Renal cortex interstitium (tissue), 11 donors: ENCODE data around the gene NEBL. TPM values are rescaled to one million over a fixed set of nuclear protein-coding genes. Genes with fewer than 3 reads are reported as not detected.
A peak's percentile ranks its signal among the peaks of the same experiment; 100 is the strongest.

Source experiments
- DNase-seq, 11 donors: peaks; one replicate each; pipeline ENCODE4 v3.0.0-alpha.2; 2013; ENCODE audit warnings: low read depth in 9 of 11, low spot score in 4 of 11; ENCODE audit errors: extremely low read depth in 1 of 11
- polyA plus RNA-seq, 3 donors: library from polyadenylated mRNA; unstranded; fragments of 120-200 nt; gene quantifications; one replicate each; pipeline ENCODE4 v1.2.1, GENCODE V29; 2013; ENCODE audit not compliant: insufficient read length in 3 of 3

NEBL gene
- polyA plus RNA-seq, 3 donors = 74.3 to 91.0 (median 86.5) TPM

DNA sequence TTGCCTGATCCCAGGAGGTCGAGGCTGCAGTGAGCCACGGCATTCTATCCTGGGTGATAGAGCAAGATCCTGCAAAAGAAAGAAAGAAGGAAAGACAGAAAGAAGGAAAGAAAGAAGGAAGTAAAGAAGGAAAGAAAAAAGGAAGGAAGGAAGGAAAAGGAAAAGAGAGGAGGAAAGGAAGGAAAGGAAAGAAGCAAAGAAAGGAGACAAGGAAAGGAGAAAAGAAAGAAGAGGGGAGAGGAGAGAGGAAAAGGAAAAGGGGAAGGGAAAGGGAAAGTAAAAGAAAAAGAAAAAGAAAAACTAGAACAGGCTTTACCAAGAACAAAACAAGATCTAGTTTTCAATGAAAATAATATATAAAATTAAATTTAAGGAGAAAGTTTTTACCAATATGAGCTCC is 15.0 kb downstream of the NEBL start:
- no peak for DNase-seq

DNA sequence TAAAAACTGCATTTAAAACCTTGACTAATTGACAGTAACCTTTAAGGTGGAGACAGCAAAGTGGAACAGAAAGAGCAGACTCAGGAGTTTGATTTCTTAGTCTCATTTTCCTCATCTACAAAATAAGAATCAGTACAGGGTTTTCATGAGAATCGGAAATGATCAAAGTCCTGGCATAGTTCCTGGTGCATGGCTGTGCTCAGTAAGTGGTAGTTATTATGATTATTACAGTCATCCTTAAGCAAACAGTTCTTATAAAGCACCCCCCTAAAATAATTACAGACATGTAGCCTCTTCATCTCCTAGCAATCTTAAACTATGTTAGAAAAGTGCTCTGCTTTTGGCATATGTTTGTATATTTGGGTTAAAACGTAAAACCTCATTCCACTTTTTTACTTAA is 18.0 kb downstream of the NEBL start:
- DNase-seq = no peak

DNA sequence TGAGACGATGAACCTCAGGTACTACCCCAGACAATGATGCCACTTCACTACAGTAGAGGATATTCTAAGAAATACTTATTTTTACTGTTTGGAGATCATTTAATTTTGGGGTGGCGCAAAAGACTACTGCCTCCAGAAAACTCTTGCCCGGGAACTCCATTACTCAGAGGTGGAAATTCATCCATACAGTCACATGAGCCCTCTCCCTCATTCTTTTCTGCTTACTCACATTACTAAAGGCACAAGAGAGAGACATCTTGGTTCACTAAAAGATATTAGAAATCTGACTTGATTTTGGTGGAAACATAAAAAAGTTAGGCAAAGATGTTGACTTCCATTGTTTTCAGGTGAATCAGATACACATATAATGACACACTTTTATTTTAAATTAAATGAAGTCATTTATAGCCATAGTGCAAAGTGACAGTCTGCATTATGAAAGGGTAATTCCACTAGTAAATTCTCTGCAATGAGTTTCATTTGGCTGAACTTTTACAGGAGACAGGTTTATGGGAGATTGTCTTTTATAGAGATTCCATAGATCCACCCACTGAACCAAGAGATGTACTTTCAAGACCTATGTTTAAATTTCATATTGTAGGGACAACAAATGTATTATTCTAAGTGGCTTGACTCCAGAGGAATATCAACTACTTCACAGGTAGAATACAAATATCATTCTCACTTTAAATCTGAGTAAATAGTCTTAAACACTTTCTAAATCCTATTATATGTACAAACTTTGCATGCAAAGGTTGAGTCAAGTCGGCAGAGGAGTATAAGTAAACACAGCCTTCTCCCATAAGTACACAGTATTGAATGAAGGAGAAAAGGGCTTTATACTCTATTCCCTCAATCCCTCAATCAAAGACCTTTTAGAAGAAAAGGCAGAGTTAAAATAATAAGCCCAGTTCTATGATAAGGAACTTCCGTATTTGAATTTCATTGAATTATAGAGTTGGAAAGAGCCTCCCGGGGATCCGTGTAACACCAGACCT is 18.8 kb downstream of the NEBL start:
- DNase-seq = no peak

DNA sequence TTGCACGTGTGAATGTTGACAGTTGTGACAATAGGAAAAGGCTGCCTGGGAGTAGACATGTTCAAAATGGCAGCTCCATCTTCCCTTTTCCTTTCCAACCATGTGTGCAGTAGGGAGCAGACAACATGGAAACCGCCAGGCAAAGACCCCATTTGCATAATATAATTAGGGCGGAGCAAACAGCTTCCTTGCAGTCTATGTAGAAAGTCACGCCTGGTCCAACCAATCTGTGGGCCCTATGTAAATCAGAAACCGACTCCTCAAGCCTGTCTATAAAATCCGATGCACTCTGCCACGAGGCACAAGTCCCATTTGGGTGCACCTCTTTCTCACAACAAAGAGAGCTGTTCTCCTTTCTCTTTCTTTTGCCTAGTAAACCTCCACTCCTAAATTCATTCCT is 19.6 kb downstream of the NEBL start:
- DNase-seq = no peak

DNA sequence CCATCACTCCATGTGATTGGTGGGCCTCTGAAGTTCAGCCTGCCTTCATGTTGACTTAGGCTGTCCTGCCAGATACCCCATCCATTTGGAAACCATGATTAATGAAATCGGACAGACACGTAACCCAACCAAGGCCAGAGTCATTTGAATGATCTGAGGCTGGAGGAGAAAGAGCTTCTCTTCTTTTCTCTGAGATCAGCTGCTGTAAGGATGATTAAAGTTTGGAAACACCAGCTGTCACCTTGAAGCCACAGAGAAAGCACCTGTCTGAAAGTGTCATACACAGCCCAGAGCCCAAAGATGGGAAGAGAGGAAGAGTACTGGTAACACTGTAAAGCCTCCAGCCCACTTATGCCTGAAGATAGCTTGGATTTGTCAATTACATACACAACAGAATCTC is 22.9 kb downstream of the NEBL start:
- DNase-seq = no peak

DNA sequence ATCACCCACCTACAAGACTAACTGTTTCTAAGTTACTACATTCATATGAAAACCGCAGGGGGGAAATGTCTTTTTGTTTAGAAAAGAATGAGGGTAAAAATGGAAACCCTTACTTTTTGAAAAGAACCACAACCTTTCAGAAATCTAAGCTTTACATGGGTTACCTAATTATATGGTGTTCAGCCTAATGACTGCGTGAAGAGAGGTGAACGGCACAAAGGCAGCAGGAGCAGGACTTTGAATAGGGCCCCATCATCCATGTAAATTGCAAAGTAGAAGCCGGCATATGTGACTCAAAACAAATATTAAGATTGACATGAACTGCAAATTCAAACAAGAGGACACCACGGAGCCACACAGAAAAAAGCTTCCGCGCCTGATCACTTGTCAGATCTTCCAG is 25.1 kb downstream of the NEBL start:
- no peak for DNase-seq

DNA sequence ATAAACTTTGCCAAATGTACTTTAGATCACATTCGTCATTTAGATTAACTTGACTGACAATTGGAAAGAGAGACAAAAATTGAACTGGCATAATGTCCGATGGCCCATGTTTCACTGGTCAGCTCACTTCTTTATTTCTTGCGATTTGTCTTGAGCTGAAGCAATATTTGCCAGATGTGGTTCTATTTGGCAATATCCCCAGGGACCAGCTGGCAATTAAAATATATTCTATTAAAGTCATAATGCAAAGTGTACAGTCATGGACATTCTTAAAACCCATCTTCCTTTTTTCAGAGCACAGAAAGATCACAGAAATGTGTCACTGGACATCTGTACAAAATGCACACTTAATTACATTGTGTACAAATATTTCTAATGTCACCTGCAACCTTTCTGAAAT is 26.3 kb downstream of the NEBL start:
- no peak for DNase-seq

DNA sequence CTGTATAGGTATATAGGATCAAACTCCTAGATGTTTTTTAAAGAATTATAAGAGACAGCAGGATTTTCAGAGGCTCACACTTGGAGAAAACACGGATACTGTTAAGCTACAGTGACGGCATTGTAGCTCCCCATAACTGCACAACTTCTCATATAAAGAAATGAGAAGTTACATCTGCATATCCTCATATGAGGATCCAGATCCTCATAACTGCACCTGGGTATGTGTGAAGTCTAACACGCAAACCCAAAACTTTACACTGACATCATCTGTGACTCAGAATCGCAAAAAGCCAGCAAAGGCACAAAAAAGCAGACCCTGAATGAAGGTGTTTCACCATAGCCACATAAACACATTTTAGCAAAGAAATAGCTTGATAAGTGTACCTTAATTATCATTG is 34.1 kb downstream of the NEBL start:
- DNase-seq = no peak

DNA sequence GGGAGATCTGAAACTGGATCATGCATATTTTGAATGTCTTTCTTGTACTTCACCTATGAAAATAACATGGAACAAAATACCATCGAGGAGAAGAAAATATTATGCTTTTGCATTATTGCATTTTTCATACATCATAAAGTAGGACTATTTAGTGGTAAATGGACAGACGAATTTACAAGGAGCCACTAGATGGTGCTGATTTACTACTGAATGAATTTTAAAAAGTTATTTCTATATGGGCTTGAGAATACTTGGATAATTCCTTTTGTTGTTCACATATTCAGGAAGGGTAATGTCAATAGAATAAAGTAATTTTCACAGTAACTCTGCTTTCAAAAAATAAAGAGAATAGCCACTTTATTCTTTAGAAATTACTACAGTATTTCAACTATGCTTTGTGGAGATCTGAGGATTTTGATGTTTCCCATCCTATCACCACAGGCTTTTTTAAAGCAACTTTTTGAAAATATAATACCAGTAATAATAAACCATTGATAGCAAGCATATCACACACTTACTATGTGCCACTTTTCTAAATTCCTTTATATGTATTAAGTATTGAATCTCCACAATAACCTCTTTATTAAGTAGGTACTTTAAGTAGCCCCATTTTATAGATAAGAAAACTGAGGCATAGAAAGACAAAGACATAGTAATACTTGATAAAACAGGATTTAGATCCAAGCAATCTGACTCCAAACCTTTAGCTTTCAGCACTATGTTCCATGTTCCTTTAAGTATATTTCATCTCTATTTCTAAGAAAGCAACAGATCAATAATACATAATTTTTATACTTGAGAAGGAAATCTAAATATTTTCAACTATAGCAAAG is 38.6 kb downstream of the NEBL start:
- DNase-seq = peak in 10 of 11 donors; percentile 3 to 36 (median 20)

DNA sequence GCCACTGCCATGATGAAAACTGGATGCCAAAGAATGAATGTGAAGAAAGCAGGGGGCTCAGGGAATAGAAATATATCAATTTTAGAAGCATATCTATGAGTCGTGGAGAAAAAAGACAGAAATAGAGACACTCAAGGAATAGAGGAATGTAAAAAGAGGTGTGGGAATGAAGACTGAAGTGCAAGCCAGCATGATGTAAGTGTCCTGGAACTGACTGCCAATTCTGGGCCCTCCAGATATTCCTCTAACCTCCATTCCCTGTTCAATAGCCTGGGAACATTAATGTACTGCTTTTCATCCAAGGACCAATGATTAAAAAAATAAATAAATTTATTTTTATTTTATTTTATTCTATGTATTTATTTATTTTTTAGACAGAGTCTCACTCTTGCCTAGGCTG is 40.6 kb downstream of the NEBL start:
- DNase-seq = no peak

DNA sequence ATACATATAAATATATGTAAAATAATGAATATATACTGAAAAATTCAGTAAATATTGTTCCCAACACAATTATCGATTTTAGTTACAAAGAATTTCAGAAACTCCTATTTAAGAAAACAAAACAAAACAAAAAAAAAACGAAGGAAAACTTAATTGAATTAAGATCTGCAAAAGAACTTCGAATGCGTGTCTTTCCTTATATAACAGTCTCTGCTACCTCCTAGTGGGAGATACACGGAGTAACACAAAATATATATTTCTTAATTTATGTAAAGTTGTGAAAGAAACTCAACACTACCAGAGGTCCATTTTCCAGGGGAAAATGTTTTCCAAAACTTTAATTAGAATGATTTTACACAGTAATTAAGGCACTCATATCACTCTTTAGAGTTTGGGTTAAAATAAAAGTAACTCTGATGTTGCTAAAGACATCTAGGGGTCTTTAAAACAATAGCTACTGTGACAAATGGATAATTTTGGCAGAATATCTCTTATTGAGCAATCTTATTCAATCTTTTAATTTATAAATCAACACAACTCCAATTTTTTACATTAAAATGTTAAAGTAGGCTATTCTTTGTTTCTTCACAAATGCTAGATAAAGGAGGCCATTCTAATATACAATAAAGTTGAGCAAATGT is 41.6 kb downstream of the NEBL start:
- peak in 8 of 11 donors; percentile 5 to 35 (median 14) for DNase-seq

DNA sequence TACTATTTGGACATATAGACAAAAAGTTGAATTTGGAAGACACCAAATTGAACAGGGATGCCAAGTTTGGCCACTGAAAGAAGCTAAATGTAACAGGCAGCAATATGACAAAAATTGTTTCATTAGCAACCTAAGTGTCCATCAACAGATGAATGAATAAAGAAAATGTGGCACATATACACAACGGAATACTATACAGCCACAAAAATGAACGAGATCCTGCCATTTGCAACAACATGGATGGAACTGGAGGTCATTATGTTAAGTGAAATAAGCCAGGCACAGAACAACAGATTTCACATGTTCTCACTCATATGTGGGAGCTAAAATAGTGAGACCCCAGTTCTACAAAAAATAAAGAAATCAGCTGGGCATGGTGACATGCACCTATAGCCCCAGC is 43.8 kb downstream of the NEBL start:
- DNase-seq = no peak

DNA sequence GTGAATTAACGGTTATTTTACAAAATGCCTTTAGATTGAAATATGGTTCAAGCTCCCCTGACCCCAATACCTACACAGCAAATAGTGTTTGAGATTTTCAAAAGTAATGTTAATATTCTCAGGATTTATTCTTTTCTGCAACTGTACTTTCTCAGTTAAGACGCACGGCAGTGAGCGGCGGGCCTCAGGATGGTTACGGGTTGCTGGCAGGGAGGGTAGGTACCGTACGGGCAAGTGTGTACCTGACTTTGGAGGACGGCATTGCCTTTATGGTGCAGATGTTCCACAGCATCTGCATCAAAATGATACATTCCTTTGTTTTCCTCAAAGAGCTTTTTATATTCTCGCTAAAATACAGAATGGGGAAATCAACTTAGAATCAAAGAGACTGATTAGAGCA is 44.8 kb downstream of the NEBL start:
- DNase-seq = no peak

DNA sequence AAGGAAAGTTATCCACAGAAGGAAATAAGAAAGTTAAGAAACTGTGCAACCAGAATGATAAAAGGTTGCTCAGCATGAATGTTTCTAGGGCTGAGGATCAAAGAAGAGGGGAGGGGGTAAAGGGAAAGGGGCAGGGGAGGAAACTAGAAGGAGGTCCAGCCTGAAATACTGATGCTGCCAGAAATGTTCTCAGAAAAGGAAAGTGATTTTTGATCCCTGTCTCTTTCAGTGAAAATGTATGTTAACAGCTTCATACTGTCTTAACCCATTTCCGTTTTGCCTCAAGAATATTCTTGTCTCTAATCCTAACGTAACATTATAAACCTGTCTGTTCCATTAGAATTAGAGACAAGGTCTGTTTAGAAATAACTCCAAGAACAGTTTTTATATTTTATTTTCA is 49.6 kb downstream of the NEBL start:
- DNase-seq = no peak

DNA sequence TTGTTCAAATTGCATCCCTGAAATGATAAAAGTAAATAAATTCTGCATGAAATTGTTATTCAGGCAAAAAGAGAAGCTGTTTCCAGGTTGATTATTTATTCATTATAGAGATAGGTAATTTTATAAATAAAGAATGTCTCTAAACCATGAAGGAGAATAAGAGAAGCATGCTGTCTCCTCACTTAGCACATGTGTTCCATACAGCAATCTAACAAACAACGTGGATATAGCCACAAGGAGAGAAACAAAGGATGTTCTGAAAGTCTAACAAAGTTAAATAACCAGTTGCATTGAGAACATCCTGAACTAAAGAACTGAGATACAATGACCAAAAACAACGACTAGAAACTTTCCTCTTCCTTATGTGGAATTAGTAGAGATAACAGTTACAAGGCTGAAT is 50.8 kb downstream of the NEBL start:
- no peak for DNase-seq

DNA sequence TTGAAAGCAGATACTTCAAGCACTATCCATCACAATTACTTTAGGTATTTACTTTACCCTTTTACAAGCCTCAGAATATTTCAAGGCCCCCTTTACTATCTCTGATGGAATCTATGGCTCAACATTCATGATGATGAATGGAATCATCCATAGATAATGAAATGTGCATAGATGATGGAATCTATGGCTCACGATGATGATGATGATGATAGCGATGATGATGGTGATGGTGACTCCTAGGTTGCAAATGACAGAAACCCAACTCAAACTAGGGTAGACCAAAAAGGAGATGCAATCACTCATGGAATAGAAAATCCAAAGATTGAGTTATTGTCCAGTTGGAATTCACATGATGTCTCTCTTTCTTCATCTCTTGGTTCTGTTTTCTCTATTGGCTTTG is 55.7 kb downstream of the NEBL start:
- DNase-seq = no peak

DNA sequence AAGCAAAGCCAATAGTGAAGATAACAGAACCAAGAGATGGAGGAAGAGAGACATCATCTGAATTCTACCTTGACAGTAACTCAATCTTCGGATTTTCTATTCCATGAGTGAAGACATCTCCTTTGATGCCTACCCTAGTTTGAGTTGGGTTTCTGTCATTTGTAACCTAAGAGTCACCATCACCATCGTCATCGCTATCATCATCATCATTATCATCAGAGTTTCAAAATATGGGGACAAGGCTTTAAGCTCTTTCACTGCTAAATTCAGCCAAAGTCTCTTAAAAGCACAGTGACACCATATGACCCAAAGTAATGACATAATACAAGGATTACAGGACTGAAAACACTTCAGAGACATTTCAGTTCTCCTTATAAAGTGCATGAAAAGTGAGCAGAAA is 57.2 kb downstream of the NEBL start:
- DNase-seq = no peak

DNA sequence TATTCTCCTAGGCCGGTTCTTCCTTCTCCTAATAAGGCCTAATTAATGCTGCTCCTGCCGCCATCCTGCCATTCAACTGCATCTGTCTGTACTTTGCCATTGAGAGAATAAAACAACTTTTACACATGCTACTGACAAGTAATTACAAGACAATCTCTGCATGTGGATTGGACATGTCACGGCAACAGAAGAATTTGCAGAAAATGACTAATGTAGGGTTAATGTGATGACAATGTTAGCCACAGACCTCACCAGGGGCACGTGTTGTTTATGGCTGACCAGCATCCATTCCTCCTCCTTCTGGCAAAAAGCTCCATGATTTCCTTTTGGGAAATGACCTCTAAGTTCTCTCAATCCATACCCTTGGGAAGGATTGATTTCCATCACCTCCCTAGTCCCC is 58.0 kb downstream of the NEBL start:
- no peak for DNase-seq

DNA sequence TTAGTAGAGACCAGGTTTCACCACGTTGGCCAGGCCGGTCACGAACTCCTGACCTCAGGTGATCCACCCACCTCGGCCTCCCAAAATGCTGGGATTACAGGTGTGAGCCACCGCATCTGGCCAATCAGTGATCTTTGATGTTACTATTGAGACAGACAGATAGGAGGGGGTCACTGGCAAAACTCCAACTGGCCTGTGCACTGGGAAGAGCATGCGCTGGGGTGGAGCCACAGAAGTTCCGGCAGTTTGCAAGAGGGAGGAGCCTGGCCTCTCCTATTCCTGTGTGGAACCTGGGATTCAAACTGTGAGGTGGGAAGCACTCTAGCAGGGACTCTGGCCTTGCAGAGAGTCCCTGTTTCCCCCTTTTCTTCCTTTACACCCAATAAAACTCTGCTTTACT is 60.7 kb downstream of the NEBL start:
- no peak for DNase-seq

DNA sequence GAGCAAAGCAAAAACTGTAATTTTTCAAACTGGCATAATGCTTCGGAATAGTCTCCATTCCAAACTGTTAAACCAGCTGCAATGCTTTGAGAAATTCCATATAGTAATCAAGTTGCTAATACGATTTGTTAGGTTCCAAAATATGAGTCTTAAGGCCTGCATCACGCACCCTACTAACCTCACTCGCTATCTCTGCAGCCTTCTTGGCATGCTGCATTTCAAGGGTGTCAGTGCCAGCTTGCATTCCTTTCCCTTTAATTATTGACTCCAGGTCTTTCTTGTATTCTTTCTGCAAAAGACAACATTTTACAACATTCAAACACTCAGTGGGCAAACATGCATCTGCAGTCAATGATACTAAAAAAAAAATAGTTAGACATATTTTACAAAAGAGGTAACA is 61.8 kb downstream of the NEBL start:
- no peak for DNase-seq
